ENCODE data around the gene DOCK4.

GRCh38 chr7:111836592-111836991, 369.6 kb downstream of the DOCK4 start:
- TF ChIP-seq, protein P1, sequence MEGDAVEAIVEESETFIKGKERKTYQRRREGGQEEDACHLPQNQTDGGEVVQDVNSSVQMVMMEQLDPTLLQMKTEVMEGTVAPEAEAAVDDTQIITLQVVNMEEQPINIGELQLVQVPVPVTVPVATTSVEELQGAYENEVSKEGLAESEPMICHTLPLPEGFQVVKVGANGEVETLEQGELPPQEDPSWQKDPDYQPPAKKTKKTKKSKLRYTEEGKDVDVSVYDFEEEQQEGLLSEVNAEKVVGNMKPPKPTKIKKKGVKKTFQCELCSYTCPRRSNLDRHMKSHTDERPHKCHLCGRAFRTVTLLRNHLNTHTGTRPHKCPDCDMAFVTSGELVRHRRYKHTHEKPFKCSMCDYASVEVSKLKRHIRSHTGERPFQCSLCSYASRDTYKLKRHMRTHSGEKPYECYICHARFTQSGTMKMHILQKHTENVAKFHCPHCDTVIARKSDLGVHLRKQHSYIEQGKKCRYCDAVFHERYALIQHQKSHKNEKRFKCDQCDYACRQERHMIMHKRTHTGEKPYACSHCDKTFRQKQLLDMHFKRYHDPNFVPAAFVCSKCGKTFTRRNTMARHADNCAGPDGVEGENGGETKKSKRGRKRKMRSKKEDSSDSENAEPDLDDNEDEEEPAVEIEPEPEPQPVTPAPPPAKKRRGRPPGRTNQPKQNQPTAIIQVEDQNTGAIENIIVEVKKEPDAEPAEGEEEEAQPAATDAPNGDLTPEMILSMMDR (IDR thresholded peaks at IDR 0.05), result no peak
- TF ChIP-seq POLR2A (IDR thresholded peaks at IDR 0.05), result no peak
